DND-41 (cell line): ENCODE measurements around the gene JUP.

Source experiments
- EZH2 ChIP-seq: IDR thresholded peaks from 3 replicates; pipeline ENCODE4 v1.6.1; 2012; ENCODE audit warnings: borderline replicate concordance, low read depth, mild to moderate bottlenecking, moderate library complexity, low read length, inconsistent platforms; ENCODE audit not compliant: severe bottlenecking
- TF ChIP-seq, protein P1 (sequence below): IDR thresholded peaks from 2 replicates; pipeline ENCODE4 v1.5.1; 2012; ENCODE audit warnings: borderline replicate concordance, low read length, moderate library complexity, mild to moderate bottlenecking; ENCODE audit not compliant: poor library complexity, severe bottlenecking; ENCODE audit errors: extremely low read depth

DNA sequence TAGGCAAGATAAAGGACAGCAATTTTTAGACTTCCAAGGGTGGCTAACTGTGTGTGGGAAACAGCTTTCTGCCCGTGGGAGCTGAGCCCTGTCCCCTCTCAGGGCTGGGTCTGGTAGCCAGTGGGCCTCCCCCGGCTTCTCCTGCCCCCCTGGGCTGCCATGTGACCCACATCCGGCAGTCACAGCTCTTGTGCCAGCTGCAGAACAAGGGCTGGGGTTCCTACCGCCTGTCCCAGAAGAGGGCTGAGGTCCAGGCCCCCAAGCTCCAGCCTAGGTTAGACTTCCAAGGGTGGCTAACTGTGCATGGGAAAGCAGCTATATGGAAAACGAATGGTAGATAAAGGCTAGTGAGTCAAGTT, 68.2 kb downstream of the JUP start:
- TF ChIP-seq, protein P1, sequence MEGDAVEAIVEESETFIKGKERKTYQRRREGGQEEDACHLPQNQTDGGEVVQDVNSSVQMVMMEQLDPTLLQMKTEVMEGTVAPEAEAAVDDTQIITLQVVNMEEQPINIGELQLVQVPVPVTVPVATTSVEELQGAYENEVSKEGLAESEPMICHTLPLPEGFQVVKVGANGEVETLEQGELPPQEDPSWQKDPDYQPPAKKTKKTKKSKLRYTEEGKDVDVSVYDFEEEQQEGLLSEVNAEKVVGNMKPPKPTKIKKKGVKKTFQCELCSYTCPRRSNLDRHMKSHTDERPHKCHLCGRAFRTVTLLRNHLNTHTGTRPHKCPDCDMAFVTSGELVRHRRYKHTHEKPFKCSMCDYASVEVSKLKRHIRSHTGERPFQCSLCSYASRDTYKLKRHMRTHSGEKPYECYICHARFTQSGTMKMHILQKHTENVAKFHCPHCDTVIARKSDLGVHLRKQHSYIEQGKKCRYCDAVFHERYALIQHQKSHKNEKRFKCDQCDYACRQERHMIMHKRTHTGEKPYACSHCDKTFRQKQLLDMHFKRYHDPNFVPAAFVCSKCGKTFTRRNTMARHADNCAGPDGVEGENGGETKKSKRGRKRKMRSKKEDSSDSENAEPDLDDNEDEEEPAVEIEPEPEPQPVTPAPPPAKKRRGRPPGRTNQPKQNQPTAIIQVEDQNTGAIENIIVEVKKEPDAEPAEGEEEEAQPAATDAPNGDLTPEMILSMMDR: no peak
- TF ChIP-seq EZH2: no peak
